ELR (cell line): ENCODE measurements around the gene THSD4.
A peak's percentile ranks its signal among the peaks of the same experiment; 100 is the strongest.
"Not testable (repeated sequence)": the region's sequence is repeated elsewhere in the genome, so short reads cannot be mapped to it uniquely, and the experiment has no call there.

Experiments used
- DNase-seq: peaks from one replicate; pipeline ENCODE4 v3.0.0-alpha.2; 2015; ENCODE audit warnings: low read depth

THSD4 gene

GRCh38 chr15:71189718-71190117 lies 74.4 kb downstream of the THSD4 start:
- no peak for DNase-seq

GRCh38 chr15:71191296-71191695 lies 76.0 kb downstream of the THSD4 start:
- DNase-seq = no peak

GRCh38 chr15:71192816-71193215 lies 77.5 kb downstream of the THSD4 start:
- DNase-seq = no peak

GRCh38 chr15:71194286-71194685 lies 79.0 kb downstream of the THSD4 start:
- DNase-seq = no peak

- DNase-seq = peak; percentile 30
Measured at GRCh38 chr15:71195242-71195641, 80.0 kb downstream of the THSD4 start.

- DNase-seq = no peak
Measured at GRCh38 chr15:71197620-71198019, 82.3 kb downstream of the THSD4 start.

- DNase-seq = no peak
Measured at GRCh38 chr15:71198846-71199245, 83.6 kb downstream of the THSD4 start.

GRCh38 chr15:71199384-71200351 lies 84.4 kb downstream of the THSD4 start:
- peak; percentile 20 for DNase-seq

GRCh38 chr15:71201477-71201876 lies 86.2 kb downstream of the THSD4 start:
- DNase-seq = no peak

GRCh38 chr15:71202712-71203111 lies 87.4 kb downstream of the THSD4 start:
- DNase-seq = no peak

GRCh38 chr15:71203586-71204474 lies 88.6 kb downstream of the THSD4 start:
- no peak for DNase-seq

- no peak for DNase-seq
Measured at GRCh38 chr15:71207141-71207540, 91.9 kb downstream of the THSD4 start.

- no peak for DNase-seq
Measured at GRCh38 chr15:71212146-71212545, 96.9 kb downstream of the THSD4 start.

- not testable (repeated sequence) for DNase-seq
Measured at GRCh38 chr15:71213943-71214342, 98.7 kb downstream of the THSD4 start.

GRCh38 chr15:71215126-71215894 lies 100.0 kb downstream of the THSD4 start:
- no peak for DNase-seq

GRCh38 chr15:71218272-71218805 lies 103.1 kb downstream of the THSD4 start:
- no peak for DNase-seq

- DNase-seq = no peak
Measured at GRCh38 chr15:71219101-71219500, 103.8 kb downstream of the THSD4 start.

GRCh38 chr15:71219645-71220044 lies 104.4 kb downstream of the THSD4 start:
- peak; percentile 39 for DNase-seq

GRCh38 chr15:71220828-71221227 lies 105.6 kb downstream of the THSD4 start:
- DNase-seq = no peak

- no peak for DNase-seq
Measured at GRCh38 chr15:71221417-71221816, 106.1 kb downstream of the THSD4 start.

GRCh38 chr15:71223516-71223915 lies 108.2 kb downstream of the THSD4 start:
- no peak for DNase-seq

- DNase-seq = no peak
Measured at GRCh38 chr15:71224024-71224423, 108.8 kb downstream of the THSD4 start.
